ENCODE results near the gene ATP10A.

ATP10A gene, protein sequence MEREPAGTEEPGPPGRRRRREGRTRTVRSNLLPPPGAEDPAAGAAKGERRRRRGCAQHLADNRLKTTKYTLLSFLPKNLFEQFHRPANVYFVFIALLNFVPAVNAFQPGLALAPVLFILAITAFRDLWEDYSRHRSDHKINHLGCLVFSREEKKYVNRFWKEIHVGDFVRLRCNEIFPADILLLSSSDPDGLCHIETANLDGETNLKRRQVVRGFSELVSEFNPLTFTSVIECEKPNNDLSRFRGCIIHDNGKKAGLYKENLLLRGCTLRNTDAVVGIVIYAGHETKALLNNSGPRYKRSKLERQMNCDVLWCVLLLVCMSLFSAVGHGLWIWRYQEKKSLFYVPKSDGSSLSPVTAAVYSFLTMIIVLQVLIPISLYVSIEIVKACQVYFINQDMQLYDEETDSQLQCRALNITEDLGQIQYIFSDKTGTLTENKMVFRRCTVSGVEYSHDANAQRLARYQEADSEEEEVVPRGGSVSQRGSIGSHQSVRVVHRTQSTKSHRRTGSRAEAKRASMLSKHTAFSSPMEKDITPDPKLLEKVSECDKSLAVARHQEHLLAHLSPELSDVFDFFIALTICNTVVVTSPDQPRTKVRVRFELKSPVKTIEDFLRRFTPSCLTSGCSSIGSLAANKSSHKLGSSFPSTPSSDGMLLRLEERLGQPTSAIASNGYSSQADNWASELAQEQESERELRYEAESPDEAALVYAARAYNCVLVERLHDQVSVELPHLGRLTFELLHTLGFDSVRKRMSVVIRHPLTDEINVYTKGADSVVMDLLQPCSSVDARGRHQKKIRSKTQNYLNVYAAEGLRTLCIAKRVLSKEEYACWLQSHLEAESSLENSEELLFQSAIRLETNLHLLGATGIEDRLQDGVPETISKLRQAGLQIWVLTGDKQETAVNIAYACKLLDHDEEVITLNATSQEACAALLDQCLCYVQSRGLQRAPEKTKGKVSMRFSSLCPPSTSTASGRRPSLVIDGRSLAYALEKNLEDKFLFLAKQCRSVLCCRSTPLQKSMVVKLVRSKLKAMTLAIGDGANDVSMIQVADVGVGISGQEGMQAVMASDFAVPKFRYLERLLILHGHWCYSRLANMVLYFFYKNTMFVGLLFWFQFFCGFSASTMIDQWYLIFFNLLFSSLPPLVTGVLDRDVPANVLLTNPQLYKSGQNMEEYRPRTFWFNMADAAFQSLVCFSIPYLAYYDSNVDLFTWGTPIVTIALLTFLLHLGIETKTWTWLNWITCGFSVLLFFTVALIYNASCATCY (N-terminal part only)

DNA sequence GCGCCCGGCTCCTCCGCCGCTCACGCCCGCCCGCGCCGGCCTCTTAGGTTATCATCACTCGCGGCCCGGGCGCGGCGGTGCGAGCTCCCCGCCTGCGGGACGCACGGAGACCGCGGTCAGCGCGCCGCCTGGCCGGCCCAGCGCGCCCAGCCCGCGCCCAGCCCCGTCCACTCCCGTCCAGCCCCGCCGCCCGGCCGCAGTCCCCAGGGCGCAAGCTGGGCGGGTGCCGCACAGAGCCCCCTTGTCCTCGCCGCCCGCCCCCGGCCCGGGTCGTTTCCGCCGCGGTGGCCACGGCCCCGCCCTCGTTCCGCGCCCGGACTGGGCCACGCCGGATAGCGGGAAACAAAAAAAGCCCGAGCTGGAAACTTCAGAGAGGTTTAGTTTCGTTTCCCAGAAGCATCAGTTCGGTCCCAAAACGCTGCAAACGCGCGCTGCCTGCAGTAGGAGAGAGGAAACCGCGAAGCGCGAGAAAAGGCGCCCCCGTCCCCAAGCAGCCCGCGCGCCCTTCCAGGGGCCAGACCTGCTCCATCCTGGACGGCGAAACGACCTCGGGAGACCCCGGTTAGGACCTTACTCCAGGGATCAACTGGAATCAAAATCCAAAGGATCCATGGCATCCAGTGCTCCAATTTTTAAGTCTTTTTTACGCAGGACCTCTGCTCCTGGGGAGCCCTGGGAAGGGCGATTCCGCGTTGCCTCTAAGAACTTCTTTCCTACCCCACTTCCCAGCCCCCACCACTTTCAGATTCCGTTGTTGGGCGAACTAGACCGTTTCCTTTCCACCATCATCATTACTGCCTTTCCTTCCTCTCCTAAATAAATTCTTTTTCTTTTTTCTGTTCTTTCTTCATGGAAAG lies at the start of gene ATP10A:
TSS of gene ATP10A (minus strand) at position 217 of the 857 bp plus-strand sequence. CDS start 231 bp downstream, outside the sequence.
- H3K4me3 ChIP-seq (ENCODE audit: control insufficient read depth, low read depth, low read length), result peak within 1 kb of the TSS; percentile 55

DNA sequence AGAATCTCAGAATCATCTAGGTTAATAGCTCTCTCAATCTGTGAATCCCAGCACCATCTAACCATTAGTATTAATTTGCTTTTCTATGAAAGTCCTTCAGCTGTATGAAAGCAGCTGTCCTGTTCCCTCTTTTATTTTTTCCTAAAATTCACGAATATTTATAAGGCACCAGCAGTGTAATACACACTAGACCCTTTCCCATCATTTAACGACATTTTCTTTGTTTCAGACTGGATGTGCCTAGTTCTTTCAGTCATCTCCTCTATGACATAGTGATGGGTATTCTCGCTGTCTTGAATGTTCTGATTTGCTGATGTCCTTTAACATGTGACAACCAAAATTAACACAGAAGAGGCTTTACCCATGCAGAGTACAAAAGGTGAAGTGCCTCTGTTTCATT lies 48.9 kb upstream of the ATP10A start:
- TF ChIP-seq, protein P1, sequence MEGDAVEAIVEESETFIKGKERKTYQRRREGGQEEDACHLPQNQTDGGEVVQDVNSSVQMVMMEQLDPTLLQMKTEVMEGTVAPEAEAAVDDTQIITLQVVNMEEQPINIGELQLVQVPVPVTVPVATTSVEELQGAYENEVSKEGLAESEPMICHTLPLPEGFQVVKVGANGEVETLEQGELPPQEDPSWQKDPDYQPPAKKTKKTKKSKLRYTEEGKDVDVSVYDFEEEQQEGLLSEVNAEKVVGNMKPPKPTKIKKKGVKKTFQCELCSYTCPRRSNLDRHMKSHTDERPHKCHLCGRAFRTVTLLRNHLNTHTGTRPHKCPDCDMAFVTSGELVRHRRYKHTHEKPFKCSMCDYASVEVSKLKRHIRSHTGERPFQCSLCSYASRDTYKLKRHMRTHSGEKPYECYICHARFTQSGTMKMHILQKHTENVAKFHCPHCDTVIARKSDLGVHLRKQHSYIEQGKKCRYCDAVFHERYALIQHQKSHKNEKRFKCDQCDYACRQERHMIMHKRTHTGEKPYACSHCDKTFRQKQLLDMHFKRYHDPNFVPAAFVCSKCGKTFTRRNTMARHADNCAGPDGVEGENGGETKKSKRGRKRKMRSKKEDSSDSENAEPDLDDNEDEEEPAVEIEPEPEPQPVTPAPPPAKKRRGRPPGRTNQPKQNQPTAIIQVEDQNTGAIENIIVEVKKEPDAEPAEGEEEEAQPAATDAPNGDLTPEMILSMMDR (conservative IDR thresholded peaks at IDR 0.05; ENCODE audit: control insufficient read depth, insufficient read depth, low read depth, low read length), result no peak
- H3K4me3 ChIP-seq (ENCODE audit: control insufficient read depth, low read depth, low read length), result no peak overlapping the region
- DNase-seq (ENCODE audit: low read depth), result no peak

More for the DNA sequence above, at the start of gene ATP10A:
- TF ChIP-seq, protein P1 (conservative IDR thresholded peaks at IDR 0.05; ENCODE audit: control insufficient read depth, insufficient read depth, low read depth, low read length), result no peak
- peak; percentile 62 for DNase-seq (ENCODE audit: low read depth)

DNA sequence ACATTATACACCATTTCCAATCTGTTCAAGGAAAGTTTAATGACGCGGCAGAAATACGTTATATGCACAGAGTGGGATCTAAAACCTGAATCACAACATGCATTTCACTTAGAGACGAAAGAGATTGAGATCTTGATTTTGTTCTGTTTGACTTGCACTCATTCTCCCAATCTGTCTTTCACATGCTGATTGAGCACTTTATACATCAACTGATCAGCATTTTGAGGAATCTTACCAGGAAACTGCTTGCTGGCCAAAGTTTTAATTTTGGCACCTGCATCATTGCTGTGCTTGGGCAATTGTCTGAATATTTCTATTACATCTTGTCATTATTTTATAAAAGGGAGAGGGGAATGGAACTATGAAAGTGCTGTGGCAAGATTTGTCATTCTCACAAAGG lies 47.7 kb upstream of the ATP10A start:
- TF ChIP-seq, protein P1 (conservative IDR thresholded peaks at IDR 0.05; ENCODE audit: control insufficient read depth, insufficient read depth, low read depth, low read length), result no peak
- no peak overlapping the region for H3K4me3 ChIP-seq (ENCODE audit: control insufficient read depth, low read depth, low read length)

DNA sequence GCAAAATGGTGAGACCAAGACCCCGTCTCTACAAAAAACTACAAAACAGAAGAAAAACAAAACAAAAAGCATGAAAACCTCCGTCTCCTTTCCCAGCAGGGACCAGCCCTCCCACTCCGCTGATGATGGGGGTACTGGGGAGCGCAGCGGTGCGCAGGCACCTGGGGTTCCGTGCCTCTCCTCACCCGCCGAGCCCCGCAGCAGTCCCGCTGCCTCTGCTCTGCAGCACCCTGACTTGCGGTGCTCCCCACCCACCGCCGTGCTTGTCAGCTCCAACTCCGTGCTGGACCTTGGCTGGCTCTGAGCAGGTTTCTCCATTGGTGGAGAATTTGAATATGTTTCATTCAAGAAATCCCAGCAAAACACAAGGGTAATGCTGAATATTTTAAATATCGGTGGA lies 46.7 kb upstream of the ATP10A start:
- TF ChIP-seq, protein P1 (conservative IDR thresholded peaks at IDR 0.05; ENCODE audit: control insufficient read depth, insufficient read depth, low read depth, low read length), result no peak
- no peak overlapping the region for H3K4me3 ChIP-seq (ENCODE audit: control insufficient read depth, low read depth, low read length)
- DNase-seq (ENCODE audit: low read depth), result no peak

More for the DNA sequence above, 47.7 kb upstream of the ATP10A start:
- DNase-seq (ENCODE audit: low read depth), result no peak

DNA sequence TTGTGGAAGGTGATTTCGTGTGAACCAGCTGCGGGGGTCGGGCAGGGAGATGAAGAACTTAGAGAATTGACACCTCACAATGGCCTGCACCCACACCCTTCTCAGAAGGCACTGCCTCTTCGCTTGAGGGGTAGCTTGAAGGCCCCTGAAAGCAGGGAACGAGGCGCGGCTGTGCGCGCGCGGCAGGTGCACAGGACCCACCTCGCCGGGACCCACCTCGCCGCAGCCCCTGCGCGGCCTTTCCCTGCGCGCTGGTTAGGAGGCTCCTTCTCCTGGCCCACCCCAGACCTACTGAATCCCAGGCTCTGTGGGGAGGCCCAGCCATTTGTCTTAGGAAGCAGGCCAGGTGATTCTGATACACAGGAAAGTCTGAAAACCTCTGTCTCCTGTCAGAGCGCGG lies 46.2 kb upstream of the ATP10A start:
- no peak for DNase-seq (ENCODE audit: low read depth)
- no peak overlapping the region for H3K4me3 ChIP-seq (ENCODE audit: control insufficient read depth, low read depth, low read length)
- TF ChIP-seq, protein P1 (conservative IDR thresholded peaks at IDR 0.05; ENCODE audit: control insufficient read depth, insufficient read depth, low read depth, low read length), result no peak

Measured in fibroblast of mammary gland (primary cell).